ENCODE measurements around the gene PEAK1. TPM values are rescaled to one million over a fixed set of nuclear protein-coding genes. Genes with fewer than 3 reads are reported as not detected.

PEAK1 gene
- total RNA-seq (2014; rRNA removed; shearing (Covaris generic)) (6.0 and 8.9 TPM in 2 replicates), total RNA-seq (2022) (10.8 and 12.6 TPM in 2 replicates), Bru-seq, nascent RNA (percentile 56 among the genes with signal in this experiment), BruChase-seq, experiment 1, labeled RNA remaining after a 6-hour chase (percentile 55 among the genes with signal in this experiment), BruChase-seq, experiment 2, labeled RNA remaining after a 2-hour chase (percentile 60 among the genes with signal in this experiment)
- long read RNA-seq, partial matches to known transcripts = 0 of 1 reads
- long read RNA-seq, other reads (novel, unspliced or antisense) = 1 of 1 reads

GRCh38 chr15:77419836-77420609, at the start of gene PEAK1:
PEAK1 (minus strand) TSS chr15:77420104; CDS start chr15:77181926, 238,178 bp downstream.
- intact Hi-C loops (cut with micrococcal nuclease; ENCODE audit: unreplicated experiment) = loop anchor here (2.0 to 5.0 kb wide), 3 partner anchors 77 to 233 kb away; no protein-coding TSS in a partner anchor
- no peak for TF ChIP-seq CTCF (conservative IDR thresholded peaks at IDR 0.05; ENCODE audit: low read length)
- no peak for TF ChIP-seq EZH2phosphoT487 (IDR thresholded peaks at IDR 0.05; ENCODE audit: borderline replicate concordance, low read depth, low read length)
- Histone ChIP-seq H3K9me2 (ENCODE audit: insufficient read depth, low read length) (no peaks in the 10 kb centered on the region), H3K9me3 (ENCODE audit: low read length) (no peaks in the 10 kb centered on the region), H3K36me3 (ENCODE audit: insufficient read depth, low read length) (0 out of 2 replicates have a peak, but pooled peaks cover under 1% of the 10 kb centered on the region), H2AFZ (ENCODE audit: low read length) (peak within 1 kb of the TSS; percentile 79), H3K4me2 (ENCODE audit: low read length) (peak within 1 kb of the TSS; percentile 89), H3K4me3 (ENCODE audit: low read depth, low read length, poor library complexity, severe bottlenecking) (peak within 1 kb of the TSS; percentile 88), H3K79me2 (ENCODE audit: insufficient read depth, low read depth, low read length) (peaks cover 47% of the 10 kb centered on the region), H3K27ac (ENCODE audit: low read depth, low read length, poor library complexity, severe bottlenecking) (peak within 1 kb of the TSS; percentile 80), H3K4me1 (ENCODE audit: insufficient read depth, low read length, poor library complexity, severe bottlenecking) (peaks cover 22% of the 10 kb centered on the region), H4K20me1 (ENCODE audit: insufficient read depth, low read length) (peaks cover 28% of the 10 kb centered on the region)
- ChIA-PET POLR2A (interaction anchor here (0.6 to 1.1 kb wide), 2 partner anchors 10 to 518 kb away, joined by 3 to 4 read pairs; no protein-coding TSS in a partner anchor), CTCF (ENCODE audit: unreplicated experiment) (no interaction called here)
- peak; percentile 98 for DNase-seq (ENCODE audit: low spot score)
- no TSS peak for BruUV-seq (replicated peaks)

GRCh38 chr15:77468896-77469295, 49.0 kb upstream of the PEAK1 start:
- Histone ChIP-seq H3K36me3 (ENCODE audit: insufficient read depth, low read length) (peaks cover 87% of the 10 kb centered on the region), H3K4me2 (ENCODE audit: low read length) (no peak overlapping the region), H2AFZ (ENCODE audit: low read length) (no peak overlapping the region), H3K9me2 (ENCODE audit: insufficient read depth, low read length) (no peaks in the 10 kb centered on the region), H3K4me1 (ENCODE audit: insufficient read depth, low read length, poor library complexity, severe bottlenecking) (no peaks in the 10 kb centered on the region), H3K4me3 (ENCODE audit: low read depth, low read length, poor library complexity, severe bottlenecking) (no peak overlapping the region), H3K27ac (ENCODE audit: low read depth, low read length, poor library complexity, severe bottlenecking) (no peak overlapping the region), H3K9me3 (ENCODE audit: low read length) (no peaks in the 10 kb centered on the region), H4K20me1 (ENCODE audit: insufficient read depth, low read length) (no peaks in the 10 kb centered on the region), H3K79me2 (ENCODE audit: insufficient read depth, low read depth, low read length) (no peaks in the 10 kb centered on the region)
- no TSS peak for BruUV-seq (replicated peaks)
- POLR2A ChIA-PET = no interaction called here
- CTCF ChIA-PET (ENCODE audit: unreplicated experiment) = no interaction called here
- DNase-seq (ENCODE audit: low spot score) = no peak
- TF ChIP-seq CTCF (conservative IDR thresholded peaks at IDR 0.05; ENCODE audit: low read length) (no peak), EZH2phosphoT487 (IDR thresholded peaks at IDR 0.05; ENCODE audit: borderline replicate concordance, low read depth, low read length) (no peak)
- intact Hi-C loops (cut with micrococcal nuclease; ENCODE audit: unreplicated experiment) = no loop called here

Data from OCI-LY7 (cell line).